T1000 (cell line): ENCODE results near the gene TAS2R16.

Experiments
- DNase-seq: peaks from one replicate; lab custom pipeline; 2025; ENCODE audit warnings: mixed read lengths; lab: John Stamatoyannopoulos, UW

TAS2R16 gene

GRCh38 chr7:122995600-122995999 is at the start of gene TAS2R16:
Gene TAS2R16, minus strand, starts transcription at chr7:122995700. Its CDS starts 66 bp downstream, at chr7:122995634.
- no peak for DNase-seq

- DNase-seq = no peak
Observed at GRCh38 chr7:123043642-123044041, 48.1 kb upstream of the TAS2R16 start.

GRCh38 chr7:123041101-123041500 is 45.6 kb upstream of the TAS2R16 start:
- DNase-seq = no peak

- no peak for DNase-seq
Observed at GRCh38 chr7:123039269-123039668, 43.8 kb upstream of the TAS2R16 start.

GRCh38 chr7:123034106-123034505 is 38.6 kb upstream of the TAS2R16 start:
- no peak for DNase-seq

- no peak for DNase-seq
Observed at GRCh38 chr7:123030631-123031030, 35.1 kb upstream of the TAS2R16 start.

- no peak for DNase-seq
Observed at GRCh38 chr7:123028339-123028738, 32.8 kb upstream of the TAS2R16 start.

- no peak for DNase-seq
Observed at GRCh38 chr7:123026251-123026650, 30.8 kb upstream of the TAS2R16 start.

- no peak for DNase-seq
Observed at GRCh38 chr7:123024989-123025758, 29.7 kb upstream of the TAS2R16 start.

- DNase-seq = no peak
Observed at GRCh38 chr7:123023126-123023525, 27.6 kb upstream of the TAS2R16 start.

GRCh38 chr7:123022576-123022975 is 27.1 kb upstream of the TAS2R16 start:
- DNase-seq = no peak

- DNase-seq = no peak
Observed at GRCh38 chr7:123012435-123012834, 16.9 kb upstream of the TAS2R16 start.

- DNase-seq = no peak
Observed at GRCh38 chr7:123011766-123012369, 16.4 kb upstream of the TAS2R16 start.

- DNase-seq = no peak
Observed at GRCh38 chr7:123004931-123005330, 9.4 kb upstream of the TAS2R16 start.

- no peak for DNase-seq
Observed at GRCh38 chr7:123003539-123004126, 8.1 kb upstream of the TAS2R16 start.

- no peak for DNase-seq
Observed at GRCh38 chr7:122989577-122989976, 5.9 kb downstream of the TAS2R16 start.

- DNase-seq = no peak
Observed at GRCh38 chr7:122989041-122989440, 6.5 kb downstream of the TAS2R16 start.

GRCh38 chr7:122988333-122988732 is 7.2 kb downstream of the TAS2R16 start:
- DNase-seq = no peak

GRCh38 chr7:122987463-122987862 is 8.0 kb downstream of the TAS2R16 start:
- no peak for DNase-seq

- no peak for DNase-seq
Observed at GRCh38 chr7:122984021-122984420, 11.5 kb downstream of the TAS2R16 start.

GRCh38 chr7:122983261-122983660 is 12.2 kb downstream of the TAS2R16 start:
- DNase-seq = no peak

- no peak for DNase-seq
Observed at GRCh38 chr7:122975341-122975740, 20.2 kb downstream of the TAS2R16 start.

GRCh38 chr7:122974229-122974628 is 21.3 kb downstream of the TAS2R16 start:
- DNase-seq = no peak
